Esophagus muscularis mucosa (tissue), 3 donors: ENCODE results near the gene ANKRD44.

Source experiments
- CTCF ChIP-seq, 3 experiments: fragments of 200-600 bp in 2 of 3; fragments of 450-650 bp in 1 of 3; sonication (generic) in 2 of 3; IDR thresholded peaks; one replicate each; pipeline ENCODE4 v1.5.1; 2017 to 2019; ENCODE audit warnings: antibody characterized with exemption in 3 of 3, mild to moderate bottlenecking in 2 of 3, moderate library complexity in 1 of 3
- POLR2A ChIP-seq: fragments of 450-650 bp; IDR thresholded peaks from one replicate; pipeline ENCODE4 v1.6.1; 2017; ENCODE audit warnings: antibody characterized with exemption, moderate library complexity, mild to moderate bottlenecking, low read depth
- POLR2AphosphoS5 ChIP-seq, 2 donors: sonication (generic); formaldehyde crosslinking; IDR thresholded peaks; one replicate each; pipeline ENCODE4 v1.6.1; 2017; ENCODE audit warnings: antibody characterized with exemption in 2 of 2

GRCh38 chr2:197357986-197358385 lies 47.4 kb upstream of the ANKRD44 start:
- no peak for TF ChIP-seq CTCF (IDR thresholded peaks at IDR 0.05)
- no peak for TF ChIP-seq POLR2A
- TF ChIP-seq POLR2AphosphoS5 (IDR thresholded peaks at IDR 0.05): no peak
